GM20431 (cell line): ENCODE results near the gene WAPL.
"Not testable (repeated sequence)": the region's sequence is repeated elsewhere in the genome, so short reads cannot be mapped to it uniquely, and the experiment has no call there.

Source experiments
- in situ Hi-C: fragments of 300-500 bp; cut with MseI, MboI; formaldehyde crosslinking; loops from one replicate; pipeline ENCODE4 v1.15.0; 2020; ENCODE audit warnings: low sequenced_read_pairs; ENCODE audit not compliant: unreplicated experiment

Gene WAPL

GRCh38 chr10:86391986-86392722 is 129.4 kb downstream of the WAPL start:
- in situ Hi-C loops: loop anchor here (10.0 kb wide), 1 partner anchor 193 kb away; no protein-coding TSS in a partner anchor

GRCh38 chr10:86391236-86391840 is 130.3 kb downstream of the WAPL start:
- in situ Hi-C loops: loop anchor here (10.0 kb wide), 1 partner anchor 193 kb away; no protein-coding TSS in a partner anchor

GRCh38 chr10:86390337-86391120 is 131.1 kb downstream of the WAPL start:
- in situ Hi-C loops: loop anchor here (10.0 kb wide), 1 partner anchor 194 kb away; no protein-coding TSS in a partner anchor

DNA sequence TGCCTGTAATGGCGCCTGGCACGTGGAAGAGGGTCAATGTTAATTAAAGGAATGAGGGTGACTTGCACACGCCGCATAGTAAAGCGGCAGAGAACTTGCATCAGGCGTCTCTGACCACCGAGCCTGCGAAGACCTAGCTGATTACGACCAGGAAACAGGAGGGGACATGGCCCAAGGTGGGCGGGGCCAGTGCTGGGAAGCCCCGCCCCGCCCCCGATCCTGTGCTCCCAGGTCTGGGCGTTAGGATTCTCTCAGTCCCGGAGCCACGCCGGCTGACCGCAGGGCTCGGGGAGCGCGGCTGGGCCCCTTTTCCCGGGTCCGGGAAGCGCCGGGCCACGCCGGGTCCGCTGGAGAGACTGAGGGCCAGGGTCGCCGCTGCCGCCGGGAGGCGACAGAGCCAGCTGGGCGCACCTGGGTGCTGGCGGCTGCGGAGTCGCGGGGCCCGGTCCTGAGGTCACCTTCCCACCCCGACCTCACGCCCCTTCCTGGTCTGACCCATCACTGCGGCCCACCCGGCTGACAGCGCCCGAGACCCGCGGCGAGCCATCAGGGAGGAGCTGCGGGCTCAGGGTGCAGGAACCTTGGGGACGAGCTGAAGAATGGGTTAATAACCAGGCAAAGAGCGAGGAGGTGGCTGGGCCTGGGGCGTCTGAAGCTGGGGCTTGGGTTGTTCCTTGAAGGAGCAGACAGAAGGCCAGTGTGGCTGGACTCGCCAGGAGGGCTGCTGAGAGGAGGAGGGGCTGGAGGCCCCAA is 132.0 kb downstream of the WAPL start:
- in situ Hi-C loops: loop anchor here (10.0 kb wide), 1 partner anchor 195 kb away; no protein-coding TSS in a partner anchor

GRCh38 chr10:86389109-86389440 is 132.5 kb downstream of the WAPL start:
- in situ Hi-C loops: not testable (repeated sequence)

GRCh38 chr10:86388119-86388704 is 133.4 kb downstream of the WAPL start:
- in situ Hi-C loops: no loop called here

DNA sequence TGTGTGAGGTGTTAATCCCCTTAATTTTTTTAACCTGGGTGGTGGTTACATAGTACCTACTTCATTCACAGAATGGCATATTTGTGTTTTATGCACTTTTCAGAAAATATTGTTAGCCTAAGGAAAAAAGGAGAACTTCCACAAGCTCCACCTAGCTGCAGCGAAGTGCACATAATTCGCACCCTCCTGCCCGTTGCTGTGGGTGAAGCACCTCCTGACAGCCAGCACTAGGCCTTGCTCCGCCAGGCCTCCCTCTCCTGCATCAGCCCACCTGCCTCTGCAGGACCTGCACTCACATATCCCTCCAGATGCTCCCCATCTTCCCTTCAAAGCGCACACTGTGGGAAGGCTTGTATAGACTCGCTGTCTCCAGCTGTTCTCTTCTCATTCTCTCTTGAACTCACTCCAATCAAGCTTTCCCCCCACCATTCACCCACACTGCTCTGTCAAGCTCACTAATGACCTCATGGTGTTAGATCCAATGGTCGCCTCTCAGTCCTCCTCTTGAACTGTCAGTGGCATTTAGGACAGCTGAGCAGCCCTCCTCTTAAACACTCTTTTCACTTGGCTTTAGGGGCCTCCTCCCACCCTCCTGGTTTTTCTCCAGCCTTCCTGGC is 134.3 kb downstream of the WAPL start:
- in situ Hi-C loops: no loop called here

- in situ Hi-C loops: no loop called here
These were observed 135.8 kb downstream of the WAPL start for GRCh38 chr10:86385806-86386205.
